ENCODE data around the gene MFAP3. TPM values are rescaled to one million over a fixed set of nuclear protein-coding genes. Genes with fewer than 3 reads are reported as not detected.

Gene MFAP3
- total RNA-seq, 1 experiment from 2014 or later, result 21.4 TPM

GRCh38 chr5:154002093-154002492 is 36.7 kb upstream of the MFAP3 start:
- Histone ChIP-seq H3K27me3 (replicated peaks; ENCODE audit: insufficient read depth, low read depth, low read length, poor library complexity) (no peaks in the 10 kb centered on the region), H3K9me3 (ENCODE audit: low read depth, low read length, poor library complexity, severe bottlenecking) (no peaks in the 10 kb centered on the region), H3K27ac (ENCODE audit: low read depth, low read length, poor library complexity, severe bottlenecking) (no peak overlapping the region), H3K4me3 (ENCODE audit: low read depth, low read length, poor library complexity, severe bottlenecking) (no peak overlapping the region), H3K36me3 (ENCODE audit: insufficient read depth, low read length, poor library complexity, severe bottlenecking) (no peaks in the 10 kb centered on the region), H3K4me1 (ENCODE audit: insufficient read depth, low read length, poor library complexity, severe bottlenecking) (peaks cover 8% of the 10 kb centered on the region)
- CTCF ChIA-PET, result no interaction called here
- TF ChIP-seq EZH2 (IDR thresholded peaks at IDR 0.05; ENCODE audit: borderline replicate concordance, low read depth, low read length, poor library complexity, severe bottlenecking) (no peak), CTCF (conservative IDR thresholded peaks at IDR 0.05; ENCODE audit: low read depth, low read length) (no peak)
- intact Hi-C loops (cut with micrococcal nuclease; ENCODE audit: unreplicated experiment), result no loop called here
- BruUV-seq (replicated peaks), result no TSS peak
- DNase-seq (ENCODE audit: low spot score), result peak; percentile 31
- POLR2A ChIA-PET (ENCODE audit: low non-redundant PET), result no interaction called here

- no peak for TF ChIP-seq CTCF (conservative IDR thresholded peaks at IDR 0.05; ENCODE audit: low read depth, low read length)
- TF ChIP-seq EZH2 (IDR thresholded peaks at IDR 0.05; ENCODE audit: borderline replicate concordance, low read depth, low read length, poor library complexity, severe bottlenecking), result no peak
- Histone ChIP-seq H3K4me3 (ENCODE audit: low read depth, low read length, poor library complexity, severe bottlenecking) (no peak overlapping the region), H3K9me3 (ENCODE audit: low read depth, low read length, poor library complexity, severe bottlenecking) (no peaks in the 10 kb centered on the region), H3K36me3 (ENCODE audit: insufficient read depth, low read length, poor library complexity, severe bottlenecking) (no peaks in the 10 kb centered on the region), H3K4me1 (ENCODE audit: insufficient read depth, low read length, poor library complexity, severe bottlenecking) (peaks cover 8% of the 10 kb centered on the region), H3K27ac (ENCODE audit: low read depth, low read length, poor library complexity, severe bottlenecking) (no peak overlapping the region), H3K27me3 (replicated peaks; ENCODE audit: insufficient read depth, low read depth, low read length, poor library complexity) (no peaks in the 10 kb centered on the region)
- ChIA-PET POLR2A (ENCODE audit: low non-redundant PET) (no interaction called here), CTCF (no interaction called here)
- no TSS peak for BruUV-seq (replicated peaks)
- no peak for DNase-seq (ENCODE audit: low spot score)
- intact Hi-C loops (cut with micrococcal nuclease; ENCODE audit: unreplicated experiment), result no loop called here
Measured at GRCh38 chr5:154002511-154003020, 36.2 kb upstream of the MFAP3 start.

- ChIA-PET CTCF (no interaction called here), POLR2A (ENCODE audit: low non-redundant PET) (no interaction called here)
- BruUV-seq (replicated peaks), result no TSS peak
- Histone ChIP-seq H3K27ac (ENCODE audit: low read depth, low read length, poor library complexity, severe bottlenecking) (no peak overlapping the region), H3K9me3 (ENCODE audit: low read depth, low read length, poor library complexity, severe bottlenecking) (no peaks in the 10 kb centered on the region), H3K27me3 (replicated peaks; ENCODE audit: insufficient read depth, low read depth, low read length, poor library complexity) (no peaks in the 10 kb centered on the region), H3K4me3 (ENCODE audit: low read depth, low read length, poor library complexity, severe bottlenecking) (no peak overlapping the region), H3K4me1 (ENCODE audit: insufficient read depth, low read length, poor library complexity, severe bottlenecking) (peaks cover 8% of the 10 kb centered on the region), H3K36me3 (ENCODE audit: insufficient read depth, low read length, poor library complexity, severe bottlenecking) (no peaks in the 10 kb centered on the region)
- TF ChIP-seq CTCF (conservative IDR thresholded peaks at IDR 0.05; ENCODE audit: low read depth, low read length) (no peak), EZH2 (IDR thresholded peaks at IDR 0.05; ENCODE audit: borderline replicate concordance, low read depth, low read length, poor library complexity, severe bottlenecking) (no peak)
- DNase-seq (ENCODE audit: low spot score), result no peak
- intact Hi-C loops (cut with micrococcal nuclease; ENCODE audit: unreplicated experiment), result no loop called here
Measured at GRCh38 chr5:154005648-154006047, 33.1 kb upstream of the MFAP3 start.
